ENCODE measurements around the gene ITPK1. TPM values are rescaled to one million over a fixed set of nuclear protein-coding genes. Genes with fewer than 3 reads are reported as not detected.

Gene ITPK1
- total RNA-seq, 1 experiment from 2014 or later, result 25.9 TPM

- ATAC-seq (no peak), DNase-seq (ENCODE audit: low read depth, low spot score) (no peak)
- no TSS peak for BruUV-seq (replicated peaks)
- no peaks in the 10 kb centered on the region for H3K9me3 ChIP-seq (ENCODE audit: control insufficient read depth, insufficient read depth, low read depth, low read length)
- in situ Hi-C loops (cut with HindIII; ENCODE audit: low pct_unique_long_range_greater_than_20kb, low sequenced_read_pairs), result no loop called here
- POLR2A ChIA-PET, result no interaction called here
- H3K27ac ChIP-seq (ENCODE audit: low read length), result no peak overlapping the region
- no peaks in the 10 kb centered on the region for H3K36me3 ChIP-seq (ENCODE audit: control insufficient read depth, insufficient read depth, low read length)
- H3K27me3 ChIP-seq (ENCODE audit: control insufficient read depth, insufficient read depth, low read length), result no peaks in the 10 kb centered on the region
- TF ChIP-seq REST (IDR thresholded peaks at IDR 0.05; ENCODE audit: insufficient read depth in 1 of 2, low read depth in 2 of 2, low read length in 1 of 2) (no peak), POLR2AphosphoS5 (IDR thresholded peaks at IDR 0.05; ENCODE audit: low read depth, low read length) (no peak), TCF7L2 (IDR thresholded peaks at IDR 0.05; ENCODE audit: low read depth, low read length) (no peak), CTCF (IDR thresholded peaks at IDR 0.05) (no peak), SIN3A (IDR thresholded peaks at IDR 0.05; ENCODE audit: borderline replicate concordance, insufficient read depth, low read depth, low read length) (no peak)
- no peaks in the 10 kb centered on the region for H3K4me1 ChIP-seq (ENCODE audit: control insufficient read depth, insufficient read depth, low read length)
- CTCF ChIA-PET, result no interaction called here
- no peak overlapping the region for H3K4me3 ChIP-seq (ENCODE audit: low read depth in 2 of 2, low read length in 2 of 2)
- intact Hi-C loops (cut with micrococcal nuclease; ENCODE audit: unreplicated experiment), result no loop called here
These were observed 177.4 kb downstream of the ITPK1 start for GRCh38 chr14:92938235-92938875.

GRCh38 chr14:92937051-92937937 lies 178.4 kb downstream of the ITPK1 start:
- Histone ChIP-seq H3K27me3 (ENCODE audit: control insufficient read depth, insufficient read depth, low read length) (no peaks in the 10 kb centered on the region), H3K27ac (ENCODE audit: low read length) (no peak overlapping the region), H3K4me3 (ENCODE audit: low read depth in 2 of 2, low read length in 2 of 2) (no peak overlapping the region), H3K36me3 (ENCODE audit: control insufficient read depth, insufficient read depth, low read length) (no peaks in the 10 kb centered on the region), H3K4me1 (ENCODE audit: control insufficient read depth, insufficient read depth, low read length) (no peaks in the 10 kb centered on the region), H3K9me3 (ENCODE audit: control insufficient read depth, insufficient read depth, low read depth, low read length) (no peaks in the 10 kb centered on the region)
- ChIA-PET CTCF (no interaction called here), POLR2A (no interaction called here)
- BruUV-seq (replicated peaks), result no TSS peak
- no peak for TF ChIP-seq SIN3A (IDR thresholded peaks at IDR 0.05; ENCODE audit: borderline replicate concordance, insufficient read depth, low read depth, low read length)
- no peak for TF ChIP-seq POLR2AphosphoS5 (IDR thresholded peaks at IDR 0.05; ENCODE audit: low read depth, low read length)
- TF ChIP-seq REST (IDR thresholded peaks at IDR 0.05; ENCODE audit: insufficient read depth in 1 of 2, low read depth in 2 of 2, low read length in 1 of 2), result no peak
- TF ChIP-seq CTCF (IDR thresholded peaks at IDR 0.05), result no peak
- TF ChIP-seq TCF7L2 (IDR thresholded peaks at IDR 0.05; ENCODE audit: low read depth, low read length), result no peak
- intact Hi-C loops (cut with micrococcal nuclease; ENCODE audit: unreplicated experiment), result no loop called here
- ATAC-seq (no peak), DNase-seq (ENCODE audit: low read depth, low spot score) (no peak)
- in situ Hi-C loops (cut with HindIII; ENCODE audit: low pct_unique_long_range_greater_than_20kb, low sequenced_read_pairs), result no loop called here

All from Panc1 (cell line).